GM19324 (cell line): ENCODE results near the gene C1orf74.
A peak's percentile ranks its signal among the peaks of the same experiment; 100 is the strongest.

Experiments
- ATAC-seq: cut with Tn5 transposase; IDR thresholded peaks from one replicate; pipeline ENCODE4 v1.9.1; 2021; ENCODE audit warnings: mild to moderate bottlenecking, moderate library complexity; ENCODE audit not compliant: unreplicated experiment, low FRiP score

The C1orf74 gene

DNA sequence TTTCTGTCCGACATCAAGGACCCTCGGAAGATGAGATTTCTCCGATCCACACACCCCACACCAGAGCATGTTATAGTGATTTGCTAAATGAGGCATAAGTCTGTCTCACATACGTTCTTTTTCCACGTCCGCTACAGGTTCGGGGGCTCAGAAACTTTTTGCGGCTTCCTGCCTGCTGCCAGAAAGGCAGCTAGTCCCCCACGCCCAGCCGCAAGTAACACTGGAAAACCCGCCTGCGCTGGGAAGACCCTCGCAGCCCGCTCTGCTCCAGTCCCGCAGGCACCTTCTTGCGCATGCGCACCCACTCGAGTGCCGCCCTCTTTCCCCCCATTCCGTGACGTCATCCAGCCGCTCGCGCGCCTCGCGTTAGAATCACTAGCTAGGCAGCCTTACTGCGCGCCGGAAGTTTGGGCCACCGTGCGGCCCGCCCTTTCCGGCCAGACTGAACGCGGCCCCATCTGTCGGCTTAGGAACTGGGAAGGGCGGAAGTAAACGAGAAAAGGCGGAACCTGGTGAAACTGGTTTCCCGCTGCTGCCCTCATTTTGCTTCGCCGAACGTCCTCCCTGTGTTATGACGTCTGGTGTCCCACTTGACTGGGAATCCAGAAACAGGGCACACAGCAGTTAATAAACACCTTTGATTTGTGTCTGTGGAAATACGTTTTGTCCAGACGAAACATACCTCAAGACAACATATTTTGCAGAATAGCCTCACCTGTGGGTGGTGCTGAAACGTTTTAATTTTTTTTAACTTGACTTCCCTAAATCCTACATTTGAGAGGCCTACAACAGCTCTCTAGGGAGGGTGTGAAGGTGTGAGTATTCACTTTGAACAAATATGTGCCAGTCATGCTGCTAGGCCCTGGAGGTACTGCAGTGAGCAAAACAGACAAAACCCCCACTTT, at the start of gene C1orf74:
Gene C1orf74, minus strand, starts transcription at position 295 of the 905 bp plus-strand sequence. CDS start 925 bp downstream, outside the sequence.
- peak; percentile 99 for ATAC-seq

- no peak for ATAC-seq
Measured at GRCh38 chr1:209831615-209832014, 47.3 kb upstream of the C1orf74 start.

DNA sequence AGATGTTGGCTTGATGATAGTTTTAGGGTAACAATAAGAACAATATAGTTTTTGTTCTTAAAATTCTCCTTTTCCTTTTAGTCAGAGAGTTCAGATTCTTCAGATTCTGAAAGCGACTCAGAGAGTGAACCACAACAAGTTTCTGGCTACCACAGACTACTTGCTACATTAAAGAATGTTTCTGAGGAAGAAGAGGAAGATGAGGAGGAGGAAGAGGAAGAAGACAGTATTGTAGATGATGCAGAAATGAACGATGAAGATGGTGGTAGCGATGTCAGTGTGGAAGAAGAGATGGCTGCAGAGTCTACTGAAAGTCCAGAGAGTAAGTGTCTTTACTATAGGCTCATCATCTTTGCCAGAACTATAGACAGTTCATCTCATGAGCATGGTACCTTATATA, 46.4 kb upstream of the C1orf74 start:
- no peak for ATAC-seq

- ATAC-seq: no peak
Measured at GRCh38 chr1:209829716-209830115, 45.4 kb upstream of the C1orf74 start.

GRCh38 chr1:209827384-209828262, 43.3 kb upstream of the C1orf74 start, which contains the start of gene UTP25:
Gene UTP25 (plus strand): TSS chr1:209827972. CDS start chr1:209828064, 92 bp downstream.
- ATAC-seq: peak; percentile 91

DNA sequence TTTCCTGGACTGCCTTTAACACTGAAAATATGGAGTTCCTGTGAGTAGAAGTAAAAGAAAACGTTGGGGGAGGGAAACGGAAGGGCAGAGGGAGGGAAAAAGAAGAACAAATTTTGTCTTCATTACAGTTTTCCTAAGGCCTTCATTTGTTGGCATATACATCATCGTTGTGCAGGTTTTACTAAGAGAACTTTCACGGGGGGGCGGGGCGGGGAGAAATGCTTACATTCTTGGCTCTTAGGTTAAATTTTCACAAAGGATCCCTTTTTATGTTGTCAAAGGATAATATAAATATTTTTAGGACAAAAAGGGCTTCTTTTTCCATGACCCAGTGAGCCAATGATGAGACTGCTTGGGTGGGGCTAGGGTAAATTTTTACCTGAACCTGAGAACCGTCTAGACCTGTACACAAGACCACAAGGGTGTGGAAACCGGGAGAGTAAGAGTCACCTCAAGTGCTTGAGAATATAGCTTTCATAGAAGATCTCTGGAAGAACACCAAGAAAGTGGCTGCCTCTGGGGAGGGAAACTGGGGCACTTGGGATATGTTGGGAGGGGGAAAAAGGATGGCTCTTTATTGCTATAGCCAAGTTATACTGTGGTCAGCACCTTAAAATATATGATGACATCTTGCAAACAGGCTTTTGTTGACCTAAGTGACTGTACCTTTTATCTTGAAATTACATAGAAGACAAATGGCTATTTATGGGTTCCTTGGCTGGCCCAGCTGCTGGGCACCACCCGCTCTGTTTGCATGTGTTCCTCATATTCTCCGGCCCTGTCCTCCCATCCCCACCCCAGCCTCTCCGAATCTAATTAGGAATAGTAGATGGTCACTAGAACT, 41.5 kb upstream of the C1orf74 start:
- no peak for ATAC-seq

DNA sequence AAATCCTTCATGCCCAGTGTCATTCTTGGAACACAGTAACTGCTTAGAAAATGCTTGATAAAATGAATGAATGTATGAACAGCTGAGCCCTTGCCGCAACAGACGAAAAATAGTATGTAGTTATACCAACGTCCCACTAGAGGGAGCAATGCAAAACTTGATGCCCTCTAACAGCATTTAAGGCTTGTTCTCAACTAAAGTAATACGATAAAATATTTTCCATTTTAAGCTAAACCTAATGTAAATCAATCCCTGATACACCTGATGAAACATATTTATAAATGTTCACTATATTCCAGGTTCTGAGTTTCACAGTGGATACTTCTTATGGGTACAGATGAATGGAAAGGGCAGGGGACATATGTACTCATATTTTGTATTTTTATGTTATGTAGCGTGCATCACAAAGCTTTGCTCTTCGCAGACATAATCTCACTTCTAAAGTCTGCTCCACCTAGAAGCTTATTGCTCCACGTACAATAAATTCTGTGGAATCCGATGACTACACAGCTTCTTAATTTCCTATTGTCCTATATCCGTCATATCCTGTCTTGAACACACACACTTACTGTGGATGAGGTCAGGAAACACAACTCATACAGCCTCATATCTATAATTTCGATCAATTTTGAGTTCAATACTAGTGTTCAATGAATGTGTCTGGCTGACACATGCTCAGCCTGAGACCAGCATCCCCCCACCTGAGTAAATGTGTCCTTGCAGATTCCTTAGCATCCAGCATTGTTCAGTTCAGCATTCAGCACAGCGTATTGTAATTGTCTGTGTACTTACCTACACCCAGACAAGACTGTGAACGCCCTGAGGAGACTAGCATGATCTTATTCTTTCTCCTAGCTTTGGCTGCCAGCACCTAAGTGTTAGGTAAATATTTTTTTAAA, 39.0 kb upstream of the C1orf74 start:
- ATAC-seq: no peak

- no peak for ATAC-seq
Measured at GRCh38 chr1:209822706-209823105, 38.3 kb upstream of the C1orf74 start.

- no peak for ATAC-seq
Measured at GRCh38 chr1:209820986-209821385, 36.6 kb upstream of the C1orf74 start.

DNA sequence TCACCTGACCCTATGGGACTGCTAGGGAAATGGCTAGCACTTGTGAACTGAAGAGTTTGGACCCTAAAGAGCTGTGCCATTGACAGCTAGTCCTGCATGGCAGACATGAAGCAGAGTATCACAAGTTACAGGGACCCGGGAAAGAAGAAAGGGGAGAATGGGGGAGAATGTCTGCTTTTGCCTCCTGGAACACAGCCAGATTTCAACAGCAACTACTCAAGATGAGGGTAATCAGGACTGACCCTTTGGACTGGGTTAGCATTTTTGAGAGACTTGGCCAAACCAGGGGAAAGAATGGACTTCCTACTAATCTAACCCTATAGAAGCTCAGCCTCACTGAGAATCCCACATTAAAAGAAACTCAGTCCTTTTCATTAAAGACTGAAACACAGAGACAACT, 34.7 kb upstream of the C1orf74 start:
- ATAC-seq: no peak

DNA sequence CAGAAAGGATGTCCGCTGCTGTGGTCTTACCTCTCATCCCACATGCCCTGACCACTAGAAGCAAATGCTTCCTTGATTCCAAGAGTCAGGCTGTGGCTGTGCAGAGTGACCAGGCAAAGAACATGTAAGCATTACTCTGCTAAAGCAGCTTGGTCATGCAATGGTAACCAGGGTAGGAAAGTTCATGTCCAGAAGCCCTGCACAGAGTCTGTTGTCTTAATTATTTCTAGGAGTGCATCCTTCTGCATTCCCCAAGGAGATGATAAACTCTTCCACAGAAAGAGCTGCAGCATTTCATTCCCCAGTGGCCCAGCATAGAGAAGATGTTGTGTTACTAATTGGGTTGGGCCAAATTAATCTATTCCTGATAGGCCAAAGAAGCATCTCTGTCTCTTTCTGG, 33.3 kb upstream of the C1orf74 start:
- no peak for ATAC-seq

- ATAC-seq: no peak
Measured at GRCh38 chr1:209816923-209817322, 32.6 kb upstream of the C1orf74 start.

GRCh38 chr1:209815931-209816341, 31.6 kb upstream of the C1orf74 start:
- ATAC-seq: no peak

DNA sequence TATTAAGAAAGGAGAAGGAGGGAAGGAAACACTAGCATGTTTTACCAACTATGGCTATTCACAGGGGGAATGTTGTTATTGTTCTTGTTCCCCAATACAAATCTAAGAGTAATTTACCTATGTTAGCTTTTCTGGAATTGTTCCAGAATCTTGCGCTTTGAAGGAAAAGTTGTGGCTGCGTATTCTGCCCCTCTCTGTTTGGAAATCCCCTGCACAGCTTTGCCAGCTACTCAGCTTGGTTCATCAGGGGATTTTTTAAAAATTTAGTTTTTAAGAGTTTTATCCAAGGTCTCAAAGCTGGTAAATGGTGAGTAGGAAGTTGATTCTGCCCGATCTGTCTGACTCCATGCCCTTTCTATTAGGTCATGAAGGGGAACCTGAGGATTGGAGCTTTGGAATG, 31.1 kb upstream of the C1orf74 start:
- ATAC-seq: no peak

DNA sequence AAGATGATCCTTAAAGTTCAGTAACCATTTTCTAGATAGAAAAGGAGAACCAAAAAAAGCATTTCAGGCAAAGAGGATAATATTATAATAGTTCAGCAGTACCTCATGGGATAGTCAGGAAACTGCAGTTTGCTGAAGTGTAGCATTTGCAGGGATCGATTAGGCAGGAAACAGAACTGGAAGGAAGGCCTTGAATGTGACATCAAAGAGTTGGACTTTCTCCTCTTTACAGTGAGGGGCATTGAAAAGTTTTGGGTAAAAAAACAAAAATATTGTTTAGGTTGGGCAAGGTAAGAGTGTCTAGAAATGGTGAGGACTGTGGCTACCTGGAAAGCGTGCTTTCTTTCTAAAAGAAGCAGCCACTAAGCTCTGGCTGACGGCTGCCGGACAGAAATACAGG, 29.5 kb upstream of the C1orf74 start:
- no peak for ATAC-seq

GRCh38 chr1:209810783-209811182, 26.4 kb upstream of the C1orf74 start:
- ATAC-seq: no peak

- ATAC-seq: no peak
Measured at GRCh38 chr1:209809611-209810010, 25.3 kb upstream of the C1orf74 start.

DNA sequence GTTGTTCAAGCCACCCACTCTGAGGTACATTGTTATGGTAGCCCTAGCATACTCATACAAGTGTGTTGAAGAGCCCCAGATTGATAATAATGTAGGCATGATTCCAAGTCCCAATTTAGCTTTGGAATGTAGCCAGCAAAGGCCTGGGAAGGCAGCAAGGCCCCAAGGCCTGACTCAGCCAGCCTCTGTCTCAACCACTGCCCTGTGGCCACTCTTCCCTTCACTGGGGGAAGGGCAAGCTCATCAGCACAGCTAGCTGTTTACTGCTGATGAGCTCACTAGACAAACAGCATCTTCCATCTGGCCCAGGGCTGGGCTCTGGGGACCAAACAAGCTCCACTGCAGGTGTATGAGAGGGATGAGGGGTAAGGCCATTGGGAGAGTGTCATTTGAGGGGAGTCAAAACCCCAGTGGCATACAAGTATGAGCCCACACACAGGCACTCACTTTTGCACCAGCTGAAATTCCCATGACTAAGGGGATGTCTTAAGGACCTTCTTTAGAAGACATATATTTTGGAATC, 23.8 kb upstream of the C1orf74 start:
- no peak for ATAC-seq

- no peak for ATAC-seq
Measured at GRCh38 chr1:209807509-209807908, 23.1 kb upstream of the C1orf74 start.
